Activated CD4-positive, alpha-beta T cell treated with anti-CD3 and anti-CD28 coated beads, Interleukin-2, Interleukin-4, amounts not matched to agents 100 ng/mL and 50 ng/mL, durations not matched to agents 16 hours and 8 hours (primary cell): ENCODE data around the gene LRP2.

Experiments used
- DNase-seq: peaks from one replicate; pipeline ENCODE4 v3.0.0-alpha.2; 2020; ENCODE audit warnings: low spot score

The LRP2 gene

DNA sequence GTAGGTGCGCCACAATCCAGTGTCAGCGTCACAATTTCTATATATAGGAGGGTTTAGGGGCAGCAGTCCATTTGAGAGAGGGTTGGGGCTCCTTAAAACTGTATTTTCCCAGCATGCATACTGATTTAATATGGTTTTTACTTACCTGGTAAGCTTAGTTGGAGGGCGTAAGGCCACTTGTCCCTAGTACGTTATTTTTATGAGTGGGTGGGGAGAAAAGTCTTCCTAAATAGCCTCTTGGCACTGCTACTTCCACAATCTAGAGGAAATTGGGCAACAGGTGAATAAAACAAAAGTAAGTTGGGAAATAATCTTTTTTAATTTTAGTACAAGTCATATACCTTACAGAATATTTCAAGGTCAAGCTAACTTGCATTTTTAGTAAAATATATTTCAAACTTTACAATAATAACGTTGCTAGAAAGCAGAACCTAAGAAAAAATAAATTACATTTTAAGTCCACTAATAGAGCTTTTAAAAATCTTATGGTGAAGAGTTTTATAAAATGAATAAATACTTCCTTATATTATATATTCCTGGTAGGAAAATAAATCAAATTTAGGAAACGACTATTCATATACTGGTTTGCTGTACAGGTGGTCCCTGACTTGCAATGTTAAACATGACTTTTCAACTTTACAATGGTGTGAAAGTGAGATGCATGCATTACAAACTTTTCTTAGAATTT lies 272.1 kb downstream of the LRP2 start:
- no peak for DNase-seq

DNA sequence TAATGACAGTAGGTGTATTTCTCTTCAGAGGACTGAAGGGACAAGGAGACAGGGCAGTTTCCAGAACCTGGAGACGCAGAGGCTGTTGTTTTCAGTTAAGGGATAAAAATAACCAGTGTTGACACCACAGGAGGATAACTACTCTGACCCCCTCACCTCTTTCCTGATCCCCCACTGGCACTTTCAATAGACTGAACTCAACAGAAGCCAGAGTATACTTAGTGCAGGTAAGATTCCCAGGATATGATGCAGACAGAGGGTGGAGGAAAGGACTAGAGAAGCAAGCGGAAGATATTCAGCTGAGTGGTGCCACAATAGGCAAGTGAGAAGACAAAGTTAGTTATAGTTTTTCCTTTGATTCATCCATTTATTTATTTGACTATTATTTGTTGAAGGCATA lies 273.2 kb downstream of the LRP2 start:
- no peak for DNase-seq

DNA sequence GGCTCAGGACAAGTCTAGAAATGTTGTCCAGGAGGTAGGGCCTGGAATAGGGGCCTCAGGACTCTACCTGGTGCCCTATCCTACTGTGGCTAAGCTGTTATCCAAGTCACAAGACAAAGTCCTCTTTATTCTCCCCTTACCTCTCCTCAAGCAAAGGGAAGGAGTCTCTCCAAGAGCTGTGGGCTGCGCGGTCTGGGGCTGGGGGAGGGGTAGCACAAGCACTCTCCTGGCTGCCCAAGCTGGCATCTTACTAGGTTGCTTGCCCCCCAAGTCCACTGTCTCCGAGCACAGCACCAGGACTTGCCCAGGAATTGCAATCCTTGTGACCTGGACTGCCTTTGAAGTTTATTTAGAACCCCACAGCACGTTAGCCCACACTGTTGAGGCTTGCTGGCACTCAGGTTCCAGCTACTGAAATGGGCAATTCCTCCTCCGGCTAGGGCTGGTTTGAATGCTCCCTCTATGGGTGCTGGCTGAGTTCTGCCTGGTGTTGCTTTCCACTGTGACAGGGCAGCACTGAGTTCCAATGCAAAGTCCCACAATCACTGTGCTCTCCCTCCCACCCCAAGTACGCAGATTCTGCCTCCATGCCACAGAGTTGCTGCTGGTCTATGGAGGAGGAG lies 274.5 kb downstream of the LRP2 start:
- no peak for DNase-seq

DNA sequence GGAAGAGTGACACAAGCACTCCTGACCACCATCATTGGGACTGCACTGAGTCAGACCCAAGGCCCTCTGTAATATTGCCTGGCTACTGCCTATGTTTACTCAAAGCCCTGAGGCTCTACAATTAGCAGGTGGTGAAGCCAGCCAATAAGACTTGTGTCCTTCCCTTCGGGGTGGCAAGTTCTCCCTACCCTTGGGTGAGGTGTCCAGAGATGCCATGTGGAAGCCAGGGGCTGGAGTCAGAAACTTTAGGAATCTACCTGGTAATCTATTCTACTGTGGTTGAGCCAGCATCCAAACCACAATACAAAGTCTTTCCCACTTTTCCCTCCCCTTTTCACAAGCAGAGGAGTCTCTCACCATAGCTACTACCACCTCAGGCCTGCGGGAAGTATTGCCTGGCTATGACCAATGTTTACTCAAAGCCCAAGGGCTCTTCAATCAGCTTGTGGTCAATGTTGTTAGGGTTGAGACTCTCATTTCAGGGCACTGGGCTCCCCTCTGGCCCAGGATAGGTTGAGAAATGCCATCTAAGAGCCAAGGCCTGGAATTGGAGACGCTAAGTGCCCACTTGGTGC lies 275.4 kb downstream of the LRP2 start:
- DNase-seq = no peak

DNA sequence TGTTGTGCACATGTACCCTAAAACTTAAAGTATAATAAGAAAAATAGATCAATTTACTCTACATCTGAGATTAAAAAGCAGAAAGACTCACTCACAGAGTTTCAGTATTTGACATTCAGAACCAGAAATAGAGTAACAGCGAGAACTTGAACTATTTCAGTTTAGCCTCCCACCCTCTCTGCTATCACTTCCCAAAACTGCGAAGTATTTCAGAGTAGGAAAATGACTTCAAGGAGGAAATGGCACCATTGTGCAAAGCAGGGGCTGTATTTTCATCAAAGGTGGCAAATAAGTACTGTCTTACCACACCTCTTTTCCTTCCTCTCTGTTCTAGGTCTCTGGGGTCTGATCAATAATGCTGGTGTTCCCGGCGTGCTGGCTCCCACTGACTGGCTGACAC lies 279.3 kb downstream of the LRP2 start:
- no peak for DNase-seq

DNA sequence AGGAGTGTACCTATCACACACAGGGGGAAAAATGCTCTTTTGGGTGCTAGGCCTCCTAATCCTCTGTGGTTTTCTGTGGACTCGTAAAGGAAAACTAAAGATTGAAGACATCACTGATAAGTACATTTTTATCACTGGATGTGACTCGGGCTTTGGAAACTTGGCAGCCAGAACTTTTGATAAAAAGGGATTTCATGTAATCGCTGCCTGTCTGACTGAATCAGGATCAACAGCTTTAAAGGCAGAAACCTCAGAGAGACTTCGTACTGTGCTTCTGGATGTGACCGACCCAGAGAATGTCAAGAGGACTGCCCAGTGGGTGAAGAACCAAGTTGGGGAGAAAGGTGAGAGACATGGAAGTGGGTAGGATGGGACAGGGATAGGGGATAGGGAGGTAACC lies 280.8 kb downstream of the LRP2 start:
- DNase-seq = no peak

DNA sequence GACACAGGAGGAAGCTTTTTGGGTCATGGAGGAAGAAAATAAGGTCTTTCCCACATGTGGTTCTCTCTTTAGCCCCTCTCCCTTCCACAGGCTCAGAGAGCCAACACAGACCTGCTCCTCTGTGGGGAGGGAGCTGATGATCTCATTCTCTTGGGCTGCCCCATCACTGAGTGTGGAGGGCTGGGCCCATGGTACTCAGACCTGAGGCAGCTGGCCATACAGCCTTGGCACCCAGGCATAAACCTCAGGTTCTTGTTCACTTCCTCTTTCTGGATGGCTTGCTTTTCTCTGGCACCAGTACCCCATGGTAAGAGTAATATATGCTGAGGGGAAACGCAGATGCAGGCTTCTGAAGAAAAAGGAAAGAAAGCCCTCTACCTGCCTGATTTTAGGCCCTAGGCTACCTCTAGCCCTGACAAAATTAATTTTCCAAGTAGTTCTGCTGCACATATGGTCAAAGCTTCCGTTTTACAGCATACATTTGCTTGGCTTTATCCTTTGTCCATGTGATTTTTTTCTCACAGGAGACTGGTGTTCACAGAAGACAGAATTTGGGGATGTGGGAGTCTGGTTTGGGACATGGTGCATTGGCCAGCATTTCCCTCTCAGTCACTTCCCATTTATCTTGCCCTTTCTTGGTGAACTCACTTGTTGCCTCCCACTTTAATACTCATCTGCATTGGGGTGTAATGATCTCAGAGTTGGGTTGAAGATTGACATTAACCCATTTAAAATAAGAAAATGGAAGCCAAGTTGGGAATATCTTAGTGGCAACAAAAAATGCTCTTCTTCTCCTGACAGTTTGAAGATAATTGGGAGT lies 281.9 kb downstream of the LRP2 start:
- no peak for DNase-seq

DNA sequence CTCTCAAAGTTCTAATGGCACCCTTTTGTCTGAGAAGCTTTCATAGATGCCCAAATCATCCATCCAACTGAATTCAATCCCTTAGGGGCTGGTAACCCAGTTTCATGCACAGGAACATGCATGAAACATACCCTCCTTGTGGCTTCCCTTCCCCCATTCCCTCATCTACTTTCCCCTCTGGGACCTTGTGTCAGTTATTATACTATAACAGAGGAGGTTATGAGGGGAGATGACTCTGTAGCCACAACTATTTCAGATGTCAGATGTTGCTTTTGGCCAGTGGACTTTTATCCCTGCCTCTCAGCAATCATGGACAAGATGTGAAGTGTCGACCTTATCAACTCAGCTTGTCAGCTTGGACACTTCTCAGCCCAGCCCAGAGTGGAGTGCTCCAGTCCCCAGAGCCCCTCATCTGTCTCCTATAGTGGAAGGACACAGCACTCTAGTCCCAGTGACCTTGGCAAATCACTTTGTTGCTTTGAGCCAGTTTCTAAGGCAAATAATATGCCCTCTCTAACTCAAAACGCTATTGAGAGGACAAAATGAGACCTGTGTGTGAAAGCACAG lies 284.6 kb downstream of the LRP2 start:
- DNase-seq = no peak
